Measurements from ENCODE around the gene TMC2.

The TMC2 gene

DNA sequence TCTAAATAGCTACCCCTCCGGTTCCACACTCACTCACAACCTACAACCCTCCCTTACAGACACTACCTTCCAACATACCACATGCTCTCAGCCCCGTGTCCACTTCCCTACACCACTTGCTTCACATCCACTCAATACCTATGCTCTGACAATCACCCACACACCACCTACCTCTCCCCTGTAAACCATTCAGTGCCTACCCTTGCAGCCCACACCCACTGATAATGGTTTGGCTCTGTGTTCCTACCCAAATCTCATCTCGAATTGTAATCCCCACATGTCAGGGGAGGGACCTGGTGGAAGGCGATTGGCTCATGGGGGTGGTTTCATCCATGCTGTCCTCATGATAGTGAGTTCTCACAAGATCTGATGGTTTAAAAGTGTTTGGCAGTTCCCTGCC is 17.8 kb upstream of the TMC2 start:
- TF ChIP-seq POLR2AphosphoS5 (IDR thresholded peaks at IDR 0.05; ENCODE audit: low read depth): no peak
- no peak for TF ChIP-seq CTCF (IDR thresholded peaks at IDR 0.05; ENCODE audit: insufficient read depth, low read length)
- TF ChIP-seq GABPA (IDR thresholded peaks at IDR 0.05; ENCODE audit: low read depth): no peak
- no peak for TF ChIP-seq SPI1 (IDR thresholded peaks at IDR 0.05; ENCODE audit: borderline replicate concordance, low read depth)
- TF ChIP-seq REST (IDR thresholded peaks at IDR 0.05; ENCODE audit: insufficient replicate concordance, low read depth): no peak
- DNase-seq (ENCODE audit: low read depth in 1 of 2, low spot score in 1 of 2): no peak
- Histone ChIP-seq H3K27me3 (ENCODE audit: insufficient read depth, poor library complexity, severe bottlenecking) (no peaks in the 10 kb centered on the region), H3K4me3 (replicated peaks; ENCODE audit: insufficient read depth, low read length) (no peak overlapping the region), H3K27ac (replicated peaks) (no peak overlapping the region)

DNA sequence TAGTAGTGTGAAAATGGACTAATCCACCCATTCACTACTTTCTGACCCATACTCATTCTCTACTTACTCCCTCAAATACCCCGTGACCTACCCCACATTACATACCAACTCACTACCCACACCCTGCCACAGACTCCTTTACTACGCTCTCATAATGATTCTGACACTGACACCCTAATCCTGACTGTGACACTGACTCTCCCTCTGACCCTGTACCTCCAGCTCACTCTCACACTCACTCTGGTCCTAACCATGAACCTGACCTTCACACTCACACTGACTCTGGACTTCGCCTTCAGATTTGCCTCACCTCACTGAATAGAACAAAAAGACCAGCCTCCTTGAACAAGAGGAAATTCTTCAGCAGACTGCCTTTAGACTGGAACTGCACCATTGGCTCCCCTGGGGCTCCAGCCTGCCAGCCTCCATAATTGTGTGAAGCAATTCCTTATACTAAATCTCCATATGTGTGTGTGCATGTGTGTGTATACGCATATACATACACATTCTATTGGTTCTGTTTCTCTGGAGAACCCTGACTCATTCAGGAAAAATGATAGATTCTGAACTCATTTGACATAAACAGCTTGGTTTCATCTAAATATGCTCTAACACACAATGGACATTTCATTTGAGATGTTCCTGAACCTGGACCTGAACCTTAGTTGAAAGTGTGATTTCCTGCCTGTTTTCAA is 17.1 kb upstream of the TMC2 start:
- no peak for TF ChIP-seq GABPA (IDR thresholded peaks at IDR 0.05; ENCODE audit: low read depth)
- no peak for TF ChIP-seq POLR2AphosphoS5 (IDR thresholded peaks at IDR 0.05; ENCODE audit: low read depth)
- no peak for TF ChIP-seq CTCF (IDR thresholded peaks at IDR 0.05; ENCODE audit: insufficient read depth, low read length)
- no peak for TF ChIP-seq SPI1 (IDR thresholded peaks at IDR 0.05; ENCODE audit: borderline replicate concordance, low read depth)
- no peak for TF ChIP-seq REST (IDR thresholded peaks at IDR 0.05; ENCODE audit: insufficient replicate concordance, low read depth)
- H3K27ac ChIP-seq (replicated peaks): no peak overlapping the region
- no peak overlapping the region for H3K4me3 ChIP-seq (replicated peaks; ENCODE audit: insufficient read depth, low read length)
- no peaks in the 10 kb centered on the region for H3K27me3 ChIP-seq (ENCODE audit: insufficient read depth, poor library complexity, severe bottlenecking)
- DNase-seq (ENCODE audit: low read depth in 1 of 2, low spot score in 1 of 2): no peak

DNA sequence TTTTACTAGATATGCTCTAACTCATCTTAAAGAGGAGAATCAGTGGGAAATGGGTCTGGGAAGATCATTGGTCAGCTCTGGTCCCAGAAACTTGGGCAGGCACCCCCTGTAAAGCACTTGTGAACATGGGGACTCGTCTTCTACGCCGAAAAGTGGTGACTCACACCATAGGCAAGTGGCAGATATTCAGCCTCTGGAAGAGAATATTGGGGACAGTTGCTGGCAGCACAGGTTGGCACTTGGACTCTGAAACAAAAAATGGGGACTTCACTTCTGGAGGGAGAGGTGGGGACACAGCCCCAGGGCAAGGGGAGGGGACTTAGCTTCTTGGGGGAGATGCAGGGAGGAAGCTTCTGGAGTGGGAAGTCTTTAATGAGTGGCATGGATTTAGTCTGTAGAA is 15.8 kb upstream of the TMC2 start:
- H3K27ac ChIP-seq (replicated peaks): no peak overlapping the region

More for the DNA sequence above, 15.8 kb upstream of the TMC2 start:
- TF ChIP-seq GABPA (IDR thresholded peaks at IDR 0.05; ENCODE audit: low read depth) (no peak), CTCF (IDR thresholded peaks at IDR 0.05; ENCODE audit: insufficient read depth, low read length) (no peak), POLR2AphosphoS5 (IDR thresholded peaks at IDR 0.05; ENCODE audit: low read depth) (no peak), SPI1 (IDR thresholded peaks at IDR 0.05; ENCODE audit: borderline replicate concordance, low read depth) (no peak), REST (IDR thresholded peaks at IDR 0.05; ENCODE audit: insufficient replicate concordance, low read depth) (no peak)
- no peak overlapping the region for H3K4me3 ChIP-seq (replicated peaks; ENCODE audit: insufficient read depth, low read length)
- peaks cover 4% of the 10 kb centered on the region for H3K27me3 ChIP-seq (ENCODE audit: insufficient read depth, poor library complexity, severe bottlenecking)
- no peak for DNase-seq (ENCODE audit: low read depth in 1 of 2, low spot score in 1 of 2)

All from HL-60 (cell line).